Neural progenitor cell (in vitro differentiated cells): Measurements from ENCODE around the gene ATP10A. TPM values are rescaled to one million over a fixed set of nuclear protein-coding genes. Genes with fewer than 3 reads are reported as not detected.
A peak's percentile ranks its signal among the peaks of the same experiment; 100 is the strongest.

Source experiments
- DNase-seq: peaks from one replicate; pipeline ENCODE4 v3.0.0-alpha.2; 2016; ENCODE audit warnings: low spot score
- H2AFZ ChIP-seq: fragments of 200-600 bp; sonication (generic); replicated peaks from 2 replicates; pipeline ENCODE4 v1.6.1; 2016; ENCODE audit warnings: antibody characterized with exemption
- H3F3A ChIP-seq: fragments of 200-600 bp; sonication (generic); 2 replicates; pipeline ENCODE4 v1.6.1; 2016; ENCODE audit warnings: antibody characterized with exemption, low read depth
- H3K27ac ChIP-seq: fragments of 200-600 bp; sonication (generic); 2 replicates; pipeline ENCODE4 v1.5.1; 2016; ENCODE audit warnings: mild to moderate bottlenecking
- H3K27me3 ChIP-seq: fragments of 200-600 bp; sonication (generic); 2 replicates; pipeline ENCODE4 v1.6.1; 2016; ENCODE audit warnings: mild to moderate bottlenecking, moderate library complexity
- H3K36me3 ChIP-seq: fragments of 200-600 bp; sonication (generic); 2 replicates; pipeline ENCODE4 v1.5.1; 2016
- H3K4me1 ChIP-seq: fragments of 200-600 bp; sonication (generic); 2 replicates; pipeline ENCODE4 v1.6.1; 2016; ENCODE audit warnings: mixed run types
- H3K4me2 ChIP-seq: fragments of 200-600 bp; sonication (generic); 2 replicates; pipeline ENCODE4 v1.6.1; 2016
- H3K4me3 ChIP-seq: fragments of 200-600 bp; sonication (generic); 2 replicates; pipeline ENCODE4 v1.5.1; 2016
- H3K79me2 ChIP-seq: fragments of 200-600 bp; sonication (generic); 2 replicates; pipeline ENCODE4 v1.6.1; 2016; ENCODE audit warnings: low read depth
- H3K9ac ChIP-seq: fragments of 200-600 bp; sonication (generic); 2 replicates; pipeline ENCODE4 v1.6.1; 2016
- H3K9me3 ChIP-seq: fragments of 200-600 bp; sonication (generic); 2 replicates; pipeline ENCODE4 v1.5.1; 2016; ENCODE audit warnings: low read depth
- H4K20me1 ChIP-seq: fragments of 200-600 bp; sonication (generic); 2 replicates; pipeline ENCODE4 v1.6.1; 2016; ENCODE audit warnings: low read depth
- H3K27ac Mint-ChIP-seq: 3 replicates; pipeline ENCODE4 v1.8.0; 2021; ENCODE audit warnings: mixed read lengths
- H3K27me3 Mint-ChIP-seq: 2 replicates; pipeline ENCODE4 v1.8.0; 2022; ENCODE audit warnings: low read depth, mild to moderate bottlenecking, inconsistent platforms, moderate library complexity, mixed read lengths; ENCODE audit not compliant: insufficient read depth
- H3K36me3 Mint-ChIP-seq: 3 replicates; pipeline ENCODE4 v1.8.0; 2021; ENCODE audit warnings: mixed read lengths
- H3K4me1 Mint-ChIP-seq: 3 replicates; pipeline ENCODE4 v1.8.0; 2021; ENCODE audit warnings: mixed read lengths
- H3K4me3 Mint-ChIP-seq: 3 replicates; pipeline ENCODE4 v1.8.0; 2021; ENCODE audit warnings: mild to moderate bottlenecking, moderate library complexity, mixed read lengths
- H3K9me3 Mint-ChIP-seq: 3 replicates; pipeline ENCODE4 v1.8.0; 2020; ENCODE audit warnings: mixed read lengths
- EZH2 ChIP-seq: fragments of 200-600 bp; sonication (generic); IDR thresholded peaks from 2 replicates; pipeline ENCODE4 v1.6.1; 2017; ENCODE audit warnings: antibody characterized with exemption, mild to moderate bottlenecking, moderate library complexity
- EZH2phosphoT487 ChIP-seq: fragments of 200-600 bp; sonication (generic); IDR thresholded peaks from 2 replicates; pipeline ENCODE4 v1.6.1; 2017; ENCODE audit warnings: antibody characterized with exemption
- total RNA-seq: library from RNA; depleted of rRNA; stranded (reverse); fragments of >200 nt; gene quantifications from 2 replicates; pipeline ENCODE4 v1.2.3, GENCODE V29; 2015; ENCODE audit warnings: low replicate concordance
- TF ChIP-seq, protein P1 (sequence below): fragments of 200-600 bp; sonication (generic); IDR thresholded peaks from 2 replicates; pipeline ENCODE4 v1.5.1; 2017; ENCODE audit warnings: antibody characterized with exemption, mild to moderate bottlenecking

The ATP10A gene
- total RNA-seq, 1 donor from 2014 or later, result 0.32 TPM

DNA sequence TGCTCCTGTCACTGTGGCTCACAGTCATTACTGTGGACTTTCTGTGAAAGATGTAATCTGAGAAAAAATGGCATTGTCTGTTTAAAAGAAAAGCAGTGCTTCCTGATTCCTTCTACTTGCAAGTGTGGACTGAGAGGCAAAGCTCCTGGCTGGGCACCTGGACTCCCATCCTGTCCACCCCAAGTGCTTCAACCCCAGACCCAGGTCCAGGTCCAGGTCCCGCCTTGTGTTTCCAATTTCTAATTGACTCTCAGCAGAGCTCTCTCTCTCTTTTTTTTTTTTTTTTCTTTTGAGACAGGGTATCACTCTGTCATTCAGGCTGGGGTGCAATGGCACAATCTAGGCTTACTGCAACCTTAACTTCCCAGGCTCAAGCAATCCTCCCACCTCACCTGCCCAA is 94.9 kb downstream of the ATP10A start:
- H3K4me3 ChIP-seq, result no peak overlapping the region
- H3K27me3 Mint-ChIP-seq, result peaks cover 10% of the 10 kb centered on the region

DNA sequence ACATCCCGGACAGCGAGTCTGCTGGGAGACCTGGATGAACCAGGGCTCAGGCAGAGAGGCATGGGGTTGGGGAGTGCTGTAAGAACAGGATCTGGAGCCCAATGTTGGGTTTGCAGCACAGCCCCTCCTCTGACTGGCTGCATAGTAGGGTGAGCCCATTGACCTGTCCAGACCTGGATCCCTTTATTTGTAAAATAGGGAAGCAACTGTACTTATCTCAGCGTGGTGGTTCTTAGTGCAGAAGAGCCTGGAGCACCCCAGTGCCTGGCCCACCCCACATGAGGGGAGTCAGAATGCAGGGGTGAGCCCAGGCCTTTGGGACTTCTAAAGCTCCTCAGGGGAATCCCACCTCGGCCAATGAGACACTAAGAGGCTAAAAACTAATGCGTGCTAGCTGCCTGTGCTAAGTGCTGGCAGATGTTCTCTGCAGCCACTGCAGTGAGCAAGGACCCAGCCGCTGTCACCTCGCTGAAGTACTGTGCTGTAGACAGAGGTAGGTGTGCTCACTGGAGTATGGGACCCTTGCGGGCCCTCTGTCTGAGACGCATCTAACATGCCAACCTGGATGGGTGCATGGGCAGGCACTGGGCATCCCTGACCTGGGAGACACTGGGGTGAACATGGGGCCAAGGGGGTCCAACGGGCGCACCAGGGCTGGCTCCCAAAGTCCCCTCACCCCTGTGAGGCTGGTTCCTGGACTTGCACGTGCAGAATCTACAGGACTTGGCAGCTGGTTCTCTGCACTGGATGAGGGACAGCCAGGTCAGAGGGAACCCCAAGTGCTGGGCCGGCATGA is 95.6 kb downstream of the ATP10A start:
- TF ChIP-seq EZH2 (no peak), EZH2phosphoT487 (no peak)
- TF ChIP-seq, protein P1, sequence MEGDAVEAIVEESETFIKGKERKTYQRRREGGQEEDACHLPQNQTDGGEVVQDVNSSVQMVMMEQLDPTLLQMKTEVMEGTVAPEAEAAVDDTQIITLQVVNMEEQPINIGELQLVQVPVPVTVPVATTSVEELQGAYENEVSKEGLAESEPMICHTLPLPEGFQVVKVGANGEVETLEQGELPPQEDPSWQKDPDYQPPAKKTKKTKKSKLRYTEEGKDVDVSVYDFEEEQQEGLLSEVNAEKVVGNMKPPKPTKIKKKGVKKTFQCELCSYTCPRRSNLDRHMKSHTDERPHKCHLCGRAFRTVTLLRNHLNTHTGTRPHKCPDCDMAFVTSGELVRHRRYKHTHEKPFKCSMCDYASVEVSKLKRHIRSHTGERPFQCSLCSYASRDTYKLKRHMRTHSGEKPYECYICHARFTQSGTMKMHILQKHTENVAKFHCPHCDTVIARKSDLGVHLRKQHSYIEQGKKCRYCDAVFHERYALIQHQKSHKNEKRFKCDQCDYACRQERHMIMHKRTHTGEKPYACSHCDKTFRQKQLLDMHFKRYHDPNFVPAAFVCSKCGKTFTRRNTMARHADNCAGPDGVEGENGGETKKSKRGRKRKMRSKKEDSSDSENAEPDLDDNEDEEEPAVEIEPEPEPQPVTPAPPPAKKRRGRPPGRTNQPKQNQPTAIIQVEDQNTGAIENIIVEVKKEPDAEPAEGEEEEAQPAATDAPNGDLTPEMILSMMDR, result no peak
- Mint-ChIP-seq H3K9me3 (peaks cover 10% of the 10 kb centered on the region), H3K4me3 (no peak overlapping the region), H3K27me3 (peaks cover 9% of the 10 kb centered on the region), H3K4me1 (peaks cover 16% of the 10 kb centered on the region), H3K27ac (no peak overlapping the region), H3K36me3 (no peaks in the 10 kb centered on the region)
- no peak overlapping the region for H3K9ac ChIP-seq
- DNase-seq, result no peak
- no peaks in the 10 kb centered on the region for H3K36me3 ChIP-seq
- H3K27ac ChIP-seq, result no peak overlapping the region
- H3K9me3 ChIP-seq, result no peaks in the 10 kb centered on the region
- no peaks in the 10 kb centered on the region for H3F3A ChIP-seq
- no peaks in the 10 kb centered on the region for H3K27me3 ChIP-seq
- peaks cover 4% of the 10 kb centered on the region for H3K4me1 ChIP-seq
- H2AFZ ChIP-seq, result no peak overlapping the region
- H3K79me2 ChIP-seq, result no peaks in the 10 kb centered on the region
- H3K4me3 ChIP-seq, result no peak overlapping the region
- H4K20me1 ChIP-seq, result no peaks in the 10 kb centered on the region
- H3K4me2 ChIP-seq, result no peak overlapping the region

More for the DNA sequence above, 94.9 kb downstream of the ATP10A start:
- no peaks in the 10 kb centered on the region for H3K9me3 ChIP-seq
- peaks cover 10% of the 10 kb centered on the region for H3K9me3 Mint-ChIP-seq
- no peak overlapping the region for H3K27ac ChIP-seq
- H3K36me3 ChIP-seq, result no peaks in the 10 kb centered on the region
- TF ChIP-seq, protein P1, result no peak
- no peak for TF ChIP-seq EZH2
- no peak for TF ChIP-seq EZH2phosphoT487
- H3K4me1 Mint-ChIP-seq, result peaks cover 19% of the 10 kb centered on the region
- H4K20me1 ChIP-seq, result no peaks in the 10 kb centered on the region
- peaks cover 4% of the 10 kb centered on the region for H3K4me1 ChIP-seq
- H3K9ac ChIP-seq, result no peak overlapping the region
- no peaks in the 10 kb centered on the region for H3K79me2 ChIP-seq
- no peak overlapping the region for H3K4me3 Mint-ChIP-seq
- peak overlapping the region; percentile 21 for H3K27ac Mint-ChIP-seq
- no peak overlapping the region for H3K4me2 ChIP-seq
- H2AFZ ChIP-seq, result no peak overlapping the region
- H3K36me3 Mint-ChIP-seq, result no peaks in the 10 kb centered on the region
- H3K27me3 ChIP-seq, result no peaks in the 10 kb centered on the region
- no peaks in the 10 kb centered on the region for H3F3A ChIP-seq
- DNase-seq, result no peak

DNA sequence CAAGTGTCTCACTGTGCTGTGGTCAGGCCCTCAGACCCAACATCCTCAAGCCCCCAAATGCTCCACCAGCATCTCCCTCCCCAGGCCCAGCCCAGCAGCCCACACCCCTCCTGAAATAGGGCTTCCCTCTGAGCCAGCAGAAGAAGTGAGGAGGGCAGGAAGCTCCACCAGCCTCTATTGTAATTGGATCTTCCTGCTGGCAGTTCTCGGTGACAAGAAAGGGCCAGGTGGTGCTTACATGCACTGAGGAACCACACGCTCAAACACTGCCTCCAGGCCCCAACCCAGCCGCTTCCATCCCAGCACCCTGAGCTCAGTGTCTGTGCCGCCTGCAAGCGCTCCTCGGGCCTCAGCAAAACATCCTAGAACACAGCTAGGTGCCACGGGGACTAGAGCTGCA is 96.7 kb downstream of the ATP10A start:
- no peak for TF ChIP-seq EZH2phosphoT487
- TF ChIP-seq, protein P1, result no peak
- TF ChIP-seq EZH2, result no peak
- H3K4me3 ChIP-seq, result no peak overlapping the region
- no peaks in the 10 kb centered on the region for H3K36me3 Mint-ChIP-seq
- no peaks in the 10 kb centered on the region for H3K9me3 ChIP-seq
- H4K20me1 ChIP-seq, result no peaks in the 10 kb centered on the region
- no peaks in the 10 kb centered on the region for H3F3A ChIP-seq
- DNase-seq, result no peak
- H2AFZ ChIP-seq, result no peak overlapping the region
- no peak overlapping the region for H3K4me2 ChIP-seq
- peaks cover 10% of the 10 kb centered on the region for H3K9me3 Mint-ChIP-seq
- H3K79me2 ChIP-seq, result no peaks in the 10 kb centered on the region
- no peak overlapping the region for H3K27ac ChIP-seq
- peaks cover 9% of the 10 kb centered on the region for H3K27me3 Mint-ChIP-seq
- H3K27ac Mint-ChIP-seq, result no peak overlapping the region
- no peak overlapping the region for H3K9ac ChIP-seq
- peaks cover 10% of the 10 kb centered on the region for H3K4me1 Mint-ChIP-seq
- peaks cover 4% of the 10 kb centered on the region for H3K4me1 ChIP-seq
- no peaks in the 10 kb centered on the region for H3K27me3 ChIP-seq
- H3K36me3 ChIP-seq, result no peaks in the 10 kb centered on the region
- no peak overlapping the region for H3K4me3 Mint-ChIP-seq
